GM11168 (cell line): ENCODE results near the gene GCK.
"Not testable (repeated sequence)": the region's sequence is repeated elsewhere in the genome, so short reads cannot be mapped to it uniquely, and the experiment has no call there.

Experiments used
- in situ Hi-C: fragments of 300-500 bp; cut with MboI; formaldehyde crosslinking; loops from one replicate; pipeline ENCODE4 v1.12.0; 2022; ENCODE audit warnings: low sequenced_read_pairs; ENCODE audit not compliant: unreplicated experiment

GCK gene

GRCh38 chr7:44184873-44185446 lies 4.3 kb downstream of the GCK start:
- in situ Hi-C loops, result no loop called here

DNA sequence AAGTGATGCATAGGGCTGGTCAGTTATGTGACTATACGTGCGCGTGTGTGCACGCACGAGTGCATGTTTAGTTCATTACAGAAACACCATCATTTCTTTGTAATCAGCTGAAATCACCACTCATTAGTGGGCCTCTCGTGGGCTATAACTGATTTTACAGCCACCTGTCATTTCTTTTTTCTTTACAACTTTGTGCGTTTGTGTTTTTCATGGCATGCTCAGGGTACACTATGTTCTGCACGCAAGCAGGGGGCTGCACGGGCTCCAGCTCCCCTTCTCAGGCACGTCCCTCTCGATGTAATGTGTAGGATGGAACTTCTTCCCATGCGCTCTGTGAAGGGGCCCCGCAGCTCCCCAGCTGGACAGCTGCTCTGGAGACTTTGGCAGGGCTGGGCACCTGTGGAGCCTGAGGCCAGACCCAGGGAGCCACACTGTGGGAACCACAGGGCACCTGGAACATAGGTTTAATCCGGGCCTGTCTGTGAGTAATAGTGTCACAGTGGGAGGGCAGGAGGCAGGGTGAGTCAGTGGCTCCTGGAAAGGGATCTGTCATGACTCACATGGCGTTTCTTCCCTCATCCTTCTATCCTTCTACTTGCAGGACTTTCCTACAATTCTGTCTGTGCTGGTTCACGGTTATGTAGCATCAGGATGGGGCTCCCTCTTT lies 4.9 kb downstream of the GCK start:
- in situ Hi-C loops, result no loop called here

- in situ Hi-C loops, result no loop called here
Observed at GRCh38 chr7:44183386-44183785, 5.9 kb downstream of the GCK start.

DNA sequence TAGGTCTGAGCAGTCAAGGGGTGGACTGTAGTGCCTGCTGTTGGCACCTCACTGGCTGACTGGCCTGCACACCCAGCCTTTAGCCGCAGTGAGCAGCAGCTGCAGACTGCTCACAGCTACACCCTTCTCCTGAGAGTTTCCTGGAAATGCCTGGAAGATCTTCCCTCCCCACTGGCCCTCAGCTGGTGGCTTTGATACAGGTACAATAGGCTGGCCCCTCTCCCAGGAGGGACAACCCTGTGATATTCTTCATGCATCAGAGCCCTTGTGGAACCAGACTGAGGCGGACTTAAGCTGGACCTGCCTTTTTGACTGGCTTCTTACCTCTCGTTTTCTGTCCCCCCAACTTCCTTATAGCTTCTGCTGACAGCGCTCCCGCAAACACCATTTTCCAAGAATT lies 6.4 kb downstream of the GCK start:
- in situ Hi-C loops, result no loop called here

DNA sequence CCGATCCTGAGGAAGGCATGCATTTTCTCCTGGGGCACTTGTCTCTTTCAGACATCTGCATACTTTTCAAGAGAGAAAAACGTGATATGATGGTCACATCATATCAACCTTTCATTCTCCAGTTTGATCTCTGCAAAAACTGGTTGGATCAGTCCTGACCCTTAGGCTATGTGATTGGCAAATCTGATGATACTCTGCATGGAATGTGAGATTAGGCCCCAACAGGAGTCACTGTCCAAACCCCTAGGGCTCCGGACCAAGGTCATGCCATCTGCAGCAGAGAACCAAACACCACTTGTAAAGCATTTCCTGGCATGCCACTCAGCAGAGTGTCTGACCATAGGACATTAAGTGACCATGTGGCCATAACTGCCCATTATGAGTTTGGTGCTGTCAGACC lies 8.6 kb downstream of the GCK start:
- in situ Hi-C loops, result no loop called here

- in situ Hi-C loops, result no loop called here
Observed at GRCh38 chr7:44177570-44178131, 11.6 kb downstream of the GCK start.

DNA sequence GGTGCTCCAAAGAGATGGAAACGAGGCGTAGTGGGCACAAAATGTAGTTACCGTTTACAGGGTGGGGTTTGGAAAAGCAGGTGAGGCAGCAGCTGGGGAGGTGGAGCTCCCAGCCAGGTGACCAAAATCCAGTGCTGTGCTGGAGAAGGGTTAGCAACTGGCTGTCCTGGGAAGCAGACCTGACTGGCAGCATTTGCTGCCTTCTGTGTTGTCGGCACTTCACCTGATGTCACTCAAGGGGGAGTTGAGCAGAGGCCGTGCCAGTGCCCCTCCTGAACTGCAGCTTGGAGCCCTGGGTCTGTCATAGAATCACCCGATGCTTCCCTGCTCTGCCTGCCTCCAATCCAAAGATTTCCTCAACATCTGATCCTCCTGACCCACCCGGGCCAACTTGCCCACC lies 12.8 kb downstream of the GCK start:
- in situ Hi-C loops, result no loop called here

- in situ Hi-C loops, result no loop called here
Observed at GRCh38 chr7:44175730-44176129, 13.5 kb downstream of the GCK start.

- in situ Hi-C loops, result not testable (repeated sequence)
Observed at GRCh38 chr7:44174694-44174948, 14.6 kb downstream of the GCK start.

- in situ Hi-C loops, result no loop called here
Observed at GRCh38 chr7:44173911-44174693, 15.1 kb downstream of the GCK start.

DNA sequence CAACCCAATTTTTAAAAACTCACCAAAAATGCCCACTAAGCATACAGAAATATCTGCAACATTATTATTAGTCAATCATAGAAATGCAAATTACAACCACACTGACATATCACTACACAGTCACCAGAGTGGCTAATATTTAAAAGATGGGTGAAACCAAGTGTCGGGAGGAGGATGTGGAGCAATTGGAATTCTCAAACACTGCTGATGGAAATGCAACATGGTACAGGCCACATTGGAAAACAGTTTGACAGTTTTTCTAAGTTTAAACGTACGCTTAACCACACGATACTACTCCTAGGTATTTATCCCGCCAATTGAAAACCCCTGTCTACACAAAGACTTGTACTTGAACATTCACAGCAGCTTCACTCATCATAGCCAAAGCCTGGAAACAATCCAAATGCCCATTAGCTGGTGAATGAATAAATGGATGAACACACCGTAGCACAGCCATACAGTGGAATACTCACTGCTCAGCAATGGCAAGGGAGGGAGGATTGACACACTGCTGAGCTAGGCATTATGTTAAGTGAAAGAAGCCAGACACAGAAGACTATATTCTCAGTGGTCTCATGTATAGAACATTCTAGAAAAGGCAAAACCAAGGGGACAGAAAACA lies 16.3 kb downstream of the GCK start:
- in situ Hi-C loops, result no loop called here

- in situ Hi-C loops, result no loop called here
Observed at GRCh38 chr7:44172352-44172751, 16.9 kb downstream of the GCK start.

DNA sequence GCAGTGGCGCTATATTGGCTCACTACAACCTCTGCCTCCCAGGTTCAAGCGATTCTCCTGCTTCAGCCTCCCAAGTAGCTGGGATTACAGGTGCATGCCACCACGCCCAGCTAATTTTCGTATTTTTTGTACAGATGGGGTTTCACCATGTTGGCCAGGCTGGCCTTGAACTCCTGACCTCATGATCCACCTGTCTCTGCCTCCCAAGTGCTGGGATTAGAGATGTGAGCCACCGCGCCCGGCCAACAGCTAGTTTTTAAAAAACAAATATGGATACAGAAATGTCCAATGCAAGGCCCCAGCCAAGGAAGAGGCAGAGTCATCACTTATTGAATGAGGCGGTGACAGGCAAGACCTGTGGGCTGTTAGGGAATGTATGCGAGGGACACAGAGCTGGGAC lies 17.3 kb downstream of the GCK start:
- in situ Hi-C loops, result not testable (repeated sequence)

GRCh38 chr7:44167920-44168319 lies 21.3 kb downstream of the GCK start:
- in situ Hi-C loops, result no loop called here

- in situ Hi-C loops, result no loop called here
Observed at GRCh38 chr7:44163591-44163990, 25.6 kb downstream of the GCK start.

DNA sequence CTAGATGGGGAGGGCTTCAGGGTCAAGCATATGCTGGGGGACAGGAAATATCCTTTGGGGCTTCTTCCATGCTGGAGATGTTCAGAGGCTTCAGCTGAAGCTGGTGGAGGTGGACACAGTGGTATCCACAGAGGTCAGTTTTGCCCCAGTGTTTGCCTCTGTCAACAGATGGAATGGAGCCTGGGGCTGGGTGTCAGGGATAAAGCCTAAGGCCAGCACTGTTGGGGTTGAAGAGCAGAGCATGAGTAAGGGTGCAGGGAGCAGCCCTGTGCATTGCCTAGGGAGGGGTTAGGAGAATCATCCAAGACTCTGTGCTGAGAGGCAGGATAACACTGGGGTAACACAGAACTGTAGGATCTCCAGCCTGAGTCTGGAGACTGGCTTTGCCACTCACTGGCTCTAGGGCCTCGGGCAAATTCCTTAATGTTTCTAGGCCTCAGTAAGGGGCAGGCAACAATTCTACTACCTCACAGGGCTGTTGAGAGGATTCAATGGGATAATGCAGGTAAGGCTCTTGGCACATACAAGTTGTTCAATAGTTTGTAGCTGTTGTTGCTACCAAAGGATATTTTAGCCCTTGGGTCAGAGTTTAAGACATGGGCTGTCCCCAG lies 26.3 kb downstream of the GCK start:
- in situ Hi-C loops, result no loop called here

DNA sequence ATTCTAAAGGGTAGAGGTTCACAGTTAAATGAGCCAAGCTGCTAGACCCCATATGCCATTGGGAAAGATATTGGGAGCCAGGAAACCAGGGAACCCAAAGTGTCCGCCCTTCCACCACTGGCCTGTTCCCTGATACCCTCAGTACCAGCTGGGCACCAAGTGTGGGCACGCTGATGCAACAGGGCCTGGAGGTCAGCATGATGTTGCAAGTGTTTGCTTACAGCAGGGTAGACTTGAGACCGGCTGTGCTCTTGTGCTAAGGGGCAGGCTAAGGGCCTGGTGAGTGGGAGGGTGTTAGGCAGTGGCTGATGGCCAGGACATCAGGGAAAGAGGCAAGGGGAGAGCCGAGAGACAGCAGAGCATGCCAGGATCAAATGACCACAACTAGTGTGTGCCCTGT lies 27.1 kb downstream of the GCK start:
- in situ Hi-C loops, result no loop called here

GRCh38 chr7:44161371-44161770 lies 27.9 kb downstream of the GCK start:
- in situ Hi-C loops, result no loop called here

- in situ Hi-C loops, result no loop called here
Observed at GRCh38 chr7:44159824-44160630, 29.2 kb downstream of the GCK start.
